Neural cell (in vitro differentiated cells): ENCODE data around the gene CSNK1G3. TPM values are rescaled to one million over a fixed set of nuclear protein-coding genes. Genes with fewer than 3 reads are reported as not detected.

Experiments
- H2AFZ ChIP-seq: fragments of 200-600, 300-800 bp; sonication (generic), shearing (Covaris generic); 2 replicates; pipeline ENCODE4 v1.6.0; 2014; ENCODE audit warnings: low read depth, mild to moderate bottlenecking, antibody characterized with exemption, low read length, moderate library complexity
- H3F3A ChIP-seq: fragments of 200-600 bp; shearing (Covaris generic); 2 replicates; pipeline ENCODE4 v1.6.1; 2016; ENCODE audit warnings: mild to moderate bottlenecking, moderate library complexity, mixed read lengths, antibody characterized with exemption, low read length; ENCODE audit not compliant: insufficient read depth, poor library complexity, severe bottlenecking
- H3K27ac ChIP-seq: fragments of 200-600, 300-800 bp; sonication (generic), shearing (Covaris generic); 2 replicates; pipeline ENCODE4 v1.5.1; 2014; ENCODE audit warnings: mild to moderate bottlenecking, low read length, moderate library complexity
- H3K27me3 ChIP-seq: fragments of 300-800, 200-600 bp; sonication (generic), shearing (Covaris generic); 2 replicates; pipeline ENCODE4 v1.6.0; 2014; ENCODE audit warnings: mild to moderate bottlenecking, low read depth, low read length, moderate library complexity; ENCODE audit not compliant: insufficient read depth
- H3K36me3 ChIP-seq: fragments of 300-800, 200-600 bp; sonication (generic), shearing (Covaris generic); 2 replicates; pipeline ENCODE4 v1.5.1; 2014; ENCODE audit warnings: mild to moderate bottlenecking, antibody characterized with exemption, low read length, moderate library complexity; ENCODE audit not compliant: insufficient read depth
- H3K4me2 ChIP-seq: fragments of 300-800, 200-600 bp; sonication (generic), shearing (Covaris generic); 2 replicates; pipeline ENCODE4 v1.6.0; 2014; ENCODE audit warnings: mild to moderate bottlenecking, low read length
- H3K4me3 ChIP-seq: fragments of 300-800, 200-600 bp; sonication (generic), shearing (Covaris generic); 2 replicates; pipeline ENCODE4 v1.5.1; 2014; ENCODE audit warnings: mild to moderate bottlenecking, low read length, moderate library complexity
- H3K79me2 ChIP-seq: fragments of 200-600 bp; shearing (Covaris generic); replicated peaks from 2 replicates; pipeline ENCODE4 v1.6.0; 2014; ENCODE audit warnings: mild to moderate bottlenecking, low read length, moderate library complexity; ENCODE audit not compliant: insufficient read depth
- H3K9ac ChIP-seq: fragments of 300-800, 200-600 bp; sonication (generic), shearing (Covaris generic); 2 replicates; pipeline ENCODE4 v1.6.1; 2016; ENCODE audit warnings: mild to moderate bottlenecking, low read length, mixed read lengths
- H3K9me2 ChIP-seq: fragments of 200-600 bp; shearing (Covaris generic); 2 replicates; pipeline ENCODE4 v1.6.1; 2016; ENCODE audit warnings: mild to moderate bottlenecking, low read length, mixed read lengths; ENCODE audit not compliant: insufficient read depth
- H3K9me3 ChIP-seq: fragments of 200-600, 300-800 bp; sonication (generic), shearing (Covaris generic); 2 replicates; pipeline ENCODE4 v1.6.1; 2016; ENCODE audit warnings: mild to moderate bottlenecking, mixed run types, low read length, moderate library complexity, mixed read lengths
- H4K20me1 ChIP-seq: fragments of 200-600 bp; shearing (Covaris generic); 2 replicates; pipeline ENCODE4 v1.6.1; 2016; ENCODE audit warnings: mild to moderate bottlenecking, mixed run types; ENCODE audit not compliant: insufficient read depth
- CTCF ChIP-seq: fragments of 450-650 bp; IDR thresholded peaks from 2 replicates; pipeline ENCODE4 v1.5.1; 2014; ENCODE audit warnings: antibody characterized with exemption, mild to moderate bottlenecking, moderate library complexity; ENCODE audit not compliant: poor library complexity, severe bottlenecking
- EP300 ChIP-seq: fragments of 450-650 bp; conservative IDR thresholded peaks from 2 replicates; pipeline ENCODE4 v1.6.1; 2014; ENCODE audit warnings: antibody characterized with exemption, mild to moderate bottlenecking, moderate library complexity; ENCODE audit not compliant: poor library complexity, severe bottlenecking
- EZH2 ChIP-seq: fragments of 200-600, 300-800 bp; shearing (Covaris generic), sonication (generic); IDR thresholded peaks from 2 replicates; pipeline ENCODE4 v1.6.1; 2014; ENCODE audit warnings: antibody characterized with exemption, low read length, borderline replicate concordance, mild to moderate bottlenecking; ENCODE audit not compliant: insufficient read depth, poor library complexity, severe bottlenecking
- MXI1 ChIP-seq: fragments of 450-650 bp; conservative IDR thresholded peaks from 2 replicates; pipeline ENCODE4 v1.6.1; 2014; ENCODE audit warnings: antibody characterized with exemption, mild to moderate bottlenecking; ENCODE audit not compliant: poor library complexity, severe bottlenecking
- POLR2AphosphoS5 ChIP-seq: IDR thresholded peaks from 2 replicates; pipeline ENCODE4 v1.6.1; 2012
- RAD21 ChIP-seq: fragments of 450-650 bp; conservative IDR thresholded peaks from 2 replicates; pipeline ENCODE4 v1.6.1; 2014; ENCODE audit warnings: antibody characterized with exemption, mild to moderate bottlenecking, moderate library complexity
- REST ChIP-seq: IDR thresholded peaks from 2 replicates; pipeline ENCODE4 v1.6.1; 2012; ENCODE audit warnings: borderline replicate concordance
- SMC3 ChIP-seq: fragments of 450-650 bp; conservative IDR thresholded peaks from 2 replicates; pipeline ENCODE4 v1.6.1; 2014; ENCODE audit warnings: antibody characterized with exemption, mild to moderate bottlenecking, moderate library complexity; ENCODE audit not compliant: poor library complexity
- TAF1 ChIP-seq: IDR thresholded peaks from 2 replicates; pipeline ENCODE4 v1.6.1; 2012; ENCODE audit warnings: low read depth
- polyA plus RNA-seq: library from polyadenylated mRNA; depleted of rRNA; stranded (reverse); fragments of >200 nt; gene quantifications from 2 replicates; pipeline ENCODE4 v1.2.3, GENCODE V29; 2014

The CSNK1G3 gene
- polyA plus RNA-seq, 1 donor from 2014 or later: 29.1 TPM

- Histone ChIP-seq H3K36me3 (no peaks in the 10 kb centered on the region), H3K4me2 (no peak overlapping the region), H3K9me2 (no peaks in the 10 kb centered on the region), H4K20me1 (no peaks in the 10 kb centered on the region), H3K79me2 (peaks cover 49% of the 10 kb centered on the region), H3K27ac (no peak overlapping the region), H2AFZ (no peak overlapping the region), H3K9ac (no peak overlapping the region), H3K4me3 (no peak overlapping the region), H3K9me3 (no peaks in the 10 kb centered on the region), H3F3A (no peaks in the 10 kb centered on the region), H3K27me3 (no peaks in the 10 kb centered on the region)
- no peak for TF ChIP-seq REST
- TF ChIP-seq MXI1: no peak
- no peak for TF ChIP-seq SMC3
- no peak for TF ChIP-seq EZH2
- no peak for TF ChIP-seq CTCF
- no peak for TF ChIP-seq EP300
- TF ChIP-seq POLR2AphosphoS5: no peak
These were observed 26.9 kb downstream of the CSNK1G3 start for GRCh38 chr5:123538670-123539459.

GRCh38 chr5:123540534-123540933 lies 28.6 kb downstream of the CSNK1G3 start:
- Histone ChIP-seq H3K27ac (no peak overlapping the region), H4K20me1 (no peaks in the 10 kb centered on the region), H3K79me2 (peaks cover 57% of the 10 kb centered on the region), H3K9ac (no peak overlapping the region), H3K9me3 (no peaks in the 10 kb centered on the region), H3K27me3 (no peaks in the 10 kb centered on the region), H3K36me3 (no peaks in the 10 kb centered on the region), H3K9me2 (no peaks in the 10 kb centered on the region), H3F3A (no peaks in the 10 kb centered on the region), H3K4me2 (no peak overlapping the region), H3K4me3 (no peak overlapping the region), H2AFZ (no peak overlapping the region)
- TF ChIP-seq CTCF (no peak), REST (no peak), MXI1 (no peak), SMC3 (no peak), POLR2AphosphoS5 (no peak), RAD21 (no peak), EP300 (no peak), TAF1 (no peak), EZH2 (no peak)
